Fibroblast of villous mesenchyme (primary cell): ENCODE measurements around the gene GPR156. TPM values are rescaled to one million over a fixed set of nuclear protein-coding genes. Genes with fewer than 3 reads are reported as not detected.

Experiments
- DNase-seq: peaks from one replicate; pipeline ENCODE4 v3.0.0-alpha.2; 2010; ENCODE audit warnings: low read depth
- H3K4me3 ChIP-seq: 2 replicates; pipeline ENCODE4 v1.5.1; 2011; ENCODE audit warnings: low read depth, mild to moderate bottlenecking, low read length
- CTCF ChIP-seq: IDR thresholded peaks from 2 replicates; pipeline ENCODE4 v1.5.1; 2012; ENCODE audit warnings: low read depth, mild to moderate bottlenecking, low read length; ENCODE audit not compliant: insufficient read depth
- total RNA-seq: library from RNA; depleted of rRNA; stranded (reverse); fragments of >200 nt; gene quantifications from 2 replicates; pipeline ENCODE4 v1.2.3, GENCODE V29; 2012

GPR156 gene
- total RNA-seq, 1 donor = 0.43 TPM

DNA sequence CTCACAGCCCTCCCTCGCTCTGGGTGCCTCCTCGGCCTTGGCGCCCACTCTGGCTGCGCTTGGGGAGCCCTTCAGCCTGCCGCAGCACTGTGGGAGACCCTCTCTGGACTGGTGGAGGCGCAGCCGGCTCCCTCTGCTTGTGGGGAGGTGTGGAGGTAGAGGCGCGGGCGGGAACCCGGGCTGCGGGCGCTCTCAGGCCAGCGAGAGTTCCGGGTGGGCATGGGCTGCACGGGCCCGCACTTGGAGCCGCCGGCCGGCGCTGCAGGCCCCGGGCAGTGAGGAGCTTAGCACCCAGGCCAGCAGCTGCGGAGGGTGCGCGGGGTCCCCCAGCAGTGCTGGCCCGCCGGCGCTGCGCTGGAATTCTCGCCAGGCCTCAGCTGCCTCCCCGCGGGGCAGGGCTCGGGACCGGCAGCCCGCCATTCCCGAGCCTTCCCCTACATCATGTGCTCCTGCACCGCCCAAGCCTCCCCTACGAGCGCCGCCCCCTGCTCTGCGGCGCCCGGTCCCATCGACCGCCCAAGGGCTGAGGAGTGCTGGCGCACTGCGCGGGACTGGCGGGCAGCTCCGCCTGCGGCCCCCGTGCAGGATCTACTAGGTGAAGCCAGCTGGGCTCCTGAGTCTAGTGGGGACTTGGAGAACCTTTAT is 144.8 kb downstream of the GPR156 start:
- H3K4me3 ChIP-seq = no peak overlapping the region
- TF ChIP-seq CTCF = no peak
- DNase-seq = no peak

GRCh38 chr3:120139140-120139539 is 145.9 kb downstream of the GPR156 start:
- no peak for TF ChIP-seq CTCF
- DNase-seq = no peak
- H3K4me3 ChIP-seq = no peak overlapping the region

DNA sequence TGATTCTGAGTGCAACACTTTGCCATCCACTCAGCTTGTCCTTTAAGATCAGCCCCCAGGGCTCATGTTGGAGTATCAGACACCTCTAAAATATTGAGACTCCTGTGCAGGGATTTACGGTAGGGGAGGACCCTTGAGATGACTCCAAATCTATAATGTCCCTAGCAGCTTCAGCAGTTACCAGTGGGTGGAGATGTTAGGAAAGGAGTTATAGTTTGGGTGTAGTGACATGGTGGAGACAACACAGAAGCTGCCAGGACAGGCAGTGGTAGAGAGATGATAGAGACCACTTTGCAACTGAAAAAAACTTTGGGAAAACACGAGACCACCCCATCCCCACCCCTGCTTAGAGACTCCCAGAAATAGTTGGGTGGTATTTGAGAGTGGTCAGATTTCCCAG is 147.5 kb downstream of the GPR156 start:
- TF ChIP-seq CTCF = peak; percentile 3
- DNase-seq = no peak

GRCh38 chr3:120130656-120131055 is 154.4 kb downstream of the GPR156 start:
- DNase-seq = no peak
- TF ChIP-seq CTCF = no peak
- no peak overlapping the region for H3K4me3 ChIP-seq

More for the DNA sequence above, 147.5 kb downstream of the GPR156 start:
- H3K4me3 ChIP-seq = no peak overlapping the region

GRCh38 chr3:120129718-120130513 is 155.1 kb downstream of the GPR156 start:
- no peak overlapping the region for H3K4me3 ChIP-seq
- DNase-seq = no peak
- no peak for TF ChIP-seq CTCF

DNA sequence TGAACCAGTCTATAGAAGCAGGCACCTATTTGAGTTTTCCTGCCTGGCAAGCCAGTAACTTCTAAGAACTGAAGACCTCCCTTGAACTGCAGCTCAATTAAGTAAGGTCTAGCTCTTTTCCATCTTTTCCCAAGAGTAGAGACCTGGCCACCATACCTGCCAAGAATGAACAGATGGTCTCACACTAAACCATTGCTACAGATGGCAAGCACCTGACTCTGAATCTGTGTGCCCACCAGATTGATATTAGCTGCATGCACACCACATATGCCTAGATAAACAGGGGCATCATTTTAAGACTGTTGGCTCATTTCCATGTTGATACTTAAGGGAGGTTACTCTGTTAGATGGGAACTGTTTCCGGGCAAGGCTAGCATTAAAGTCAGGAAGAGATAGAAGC is 156.0 kb downstream of the GPR156 start:
- no peak for DNase-seq
- no peak for TF ChIP-seq CTCF
- H3K4me3 ChIP-seq = no peak overlapping the region
